K562 (cell line): ENCODE measurements around the gene MLKL. TPM values are rescaled to one million over a fixed set of nuclear protein-coding genes. Genes with fewer than 3 reads are reported as not detected.

Experiments used
- CBFB ChIP-seq: sonication (generic); formaldehyde crosslinking; IDR thresholded peaks from 2 replicates; pipeline ENCODE4 v1.4.0; 2020; ENCODE audit warnings: mild to moderate bottlenecking, missing genetic modification reagents
- E2F1 ChIP-seq: sonication (generic); formaldehyde crosslinking; IDR thresholded peaks from 2 replicates; pipeline ENCODE4 v1.8.1; 2023; ENCODE audit warnings: mild to moderate bottlenecking, missing genetic modification reagents, moderate library complexity
- ETV6 ChIP-seq, 3 experiments: fragments of 150-350 bp in 1 of 3; sonication (generic) in 1 of 3; formaldehyde crosslinking in 1 of 3; IDR thresholded peaks; 2 replicates each; pipeline versions ENCODE4 v1.6.1 to v1.8.0; 2014 to 2022; ENCODE audit warnings: borderline replicate concordance in 2 of 3, low read depth in 2 of 3, antibody characterized with exemption in 1 of 3, low read length in 1 of 3, mild to moderate bottlenecking in 1 of 3, missing genetic modification reagents in 1 of 3
- GTF3C2 ChIP-seq: IDR thresholded peaks from 3 replicates; pipeline ENCODE4 v1.6.1; 2011; ENCODE audit warnings: borderline replicate concordance, mild to moderate bottlenecking, moderate library complexity; ENCODE audit not compliant: insufficient read length; ENCODE audit errors: extremely low read depth
- NR3C1 ChIP-seq: sonication (generic); formaldehyde crosslinking; IDR thresholded peaks from 2 replicates; pipeline ENCODE4 v1.8.1; 2022; ENCODE audit warnings: missing genetic modification reagents
- SOX6 ChIP-seq: fragments of 450-650 bp; IDR thresholded peaks from 2 replicates; pipeline ENCODE4 v1.6.1; 2014; ENCODE audit warnings: mild to moderate bottlenecking
- SP2 ChIP-seq: IDR thresholded peaks from 2 replicates; pipeline ENCODE4 v1.6.1; 2011; ENCODE audit warnings: mild to moderate bottlenecking, low read depth, low read length, moderate library complexity; ENCODE audit not compliant: poor library complexity, severe bottlenecking; ENCODE audit errors: extremely low read depth
- SUPT5H ChIP-seq: fragments of 450-650 bp; IDR thresholded peaks from 2 replicates; pipeline ENCODE4 v1.6.1; 2016
- TCF3 ChIP-seq: sonication (generic); formaldehyde crosslinking; IDR thresholded peaks from 2 replicates; pipeline ENCODE4 v1.4.0; 2020; ENCODE audit warnings: mild to moderate bottlenecking, missing genetic modification reagents
- U2AF1 ChIP-seq: fragments of 200-400 bp; formaldehyde crosslinking; optimal IDR thresholded peaks from 2 replicates; pipeline ENCODE3; 2017; ENCODE audit warnings: mild to moderate bottlenecking, low read depth, low read length, moderate library complexity
- ZBTB33 ChIP-seq: sonication (generic); formaldehyde crosslinking; IDR thresholded peaks from 2 replicates; pipeline ENCODE4 v1.8.1; 2023; ENCODE audit warnings: mild to moderate bottlenecking, missing genetic modification reagents
- ZNF212 ChIP-seq: fragments of 450-650 bp; formaldehyde crosslinking; IDR thresholded peaks from 2 replicates; pipeline ENCODE4 v1.4.0; 2020; ENCODE audit warnings: mild to moderate bottlenecking
- ZNF224 ChIP-seq: sonication (generic); formaldehyde crosslinking; IDR thresholded peaks from 2 replicates; pipeline ENCODE4 v1.8.0; 2022; ENCODE audit warnings: mild to moderate bottlenecking, missing genetic modification reagents
- polyA plus RNA-seq, 8 experiments: library from polyadenylated mRNA; depleted of rRNA in 4 of 8; stranded (reverse) in 5 of 8; unstranded in 3 of 8; fragments of >200 nt; fragmentation: Nextera tagmentation in 2 of 8; fragmentation: Illumina TruSeq in 1 of 8; extraction: Ambion mirVana in 2 of 8; extraction: Trizol in 1 of 8; gene quantifications; 2 replicates each; pipeline versions ENCODE4 v1.2.1 to v1.2.3, GENCODE V29; 2011 to 2014; ENCODE audit warnings: inconsistent platforms in 1 of 8, missing spikeins in 1 of 8
- total RNA-seq, 7 experiments: library from RNA; depleted of rRNA in 6 of 7; stranded (reverse); fragments of >200 nt in 6 of 7; fragmentation: Illumina TruSeq in 2 of 7; extraction: Trizol in 2 of 7; gene quantifications; 2 replicates each; pipeline versions ENCODE4 v1.2.1 to v1.2.3, GENCODE V29; 2011 to 2021; ENCODE audit warnings: low replicate concordance in 1 of 7
- TF ChIP-seq, protein P1 (sequence below): fragments of 450-650 bp; IDR thresholded peaks from 2 replicates; pipeline ENCODE4 v1.6.1; 2016; ENCODE audit warnings: antibody characterized with exemption
- TF ChIP-seq, protein P2 (sequence below): IDR thresholded peaks from 2 replicates; pipeline ENCODE4 v1.6.1; 2016; ENCODE audit warnings: missing genetic modification characterization, missing compliant biosample characterization

Gene MLKL
- total and polyA plus RNA-seq, 9 of the 15 experiments (the other 6 are each of a cell fraction or from before 2014, with no cell fraction given) = 1.6 to 6.1 (median 4.8) TPM

GRCh38 chr16:74695450-74696422 lies 4.9 kb downstream of the MLKL start (continued):
- TF ChIP-seq, protein P1, sequence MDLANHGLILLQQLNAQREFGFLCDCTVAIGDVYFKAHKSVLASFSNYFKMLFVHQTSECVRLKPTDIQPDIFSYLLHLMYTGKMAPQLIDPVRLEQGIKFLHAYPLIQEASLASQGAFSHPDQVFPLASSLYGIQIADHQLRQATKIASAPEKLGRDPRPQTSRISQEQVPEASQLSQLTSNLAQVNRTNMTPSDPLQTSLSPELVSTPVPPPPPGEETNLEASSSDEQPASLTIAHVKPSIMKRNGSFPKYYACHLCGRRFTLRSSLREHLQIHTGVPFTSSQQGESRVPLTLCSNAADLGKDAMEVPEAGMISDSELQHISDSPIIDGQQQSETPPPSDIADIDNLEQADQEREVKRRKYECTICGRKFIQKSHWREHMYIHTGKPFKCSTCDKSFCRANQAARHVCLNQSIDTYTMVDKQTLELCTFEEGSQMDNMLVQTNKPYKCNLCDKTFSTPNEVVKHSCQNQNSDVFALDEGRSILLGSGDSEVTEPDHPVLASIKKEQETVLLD = no peak
- TF ChIP-seq SOX6 = no peak
- TF ChIP-seq GTF3C2 = no peak
- no peak for TF ChIP-seq E2F1 (CRISPR knock-in tag)
- no peak for TF ChIP-seq TCF3
- no peak for TF ChIP-seq CBFB (CRISPR knock-in tag)
- TF ChIP-seq ETV6 (IDR thresholded peaks at IDR 0.05; ENCODE audit: borderline replicate concordance in 1 of 2, low read depth in 2 of 2, low read length in 1 of 2) = no peak
- TF ChIP-seq ETV6 (CRISPR knock-in tag; IDR thresholded peaks at IDR 0.05; ENCODE audit: borderline replicate concordance) = no peak
- TF ChIP-seq SP2 = no peak
- no peak for TF ChIP-seq ZBTB33
- TF ChIP-seq SUPT5H = peak; percentile 64
- TF ChIP-seq, protein P2, sequence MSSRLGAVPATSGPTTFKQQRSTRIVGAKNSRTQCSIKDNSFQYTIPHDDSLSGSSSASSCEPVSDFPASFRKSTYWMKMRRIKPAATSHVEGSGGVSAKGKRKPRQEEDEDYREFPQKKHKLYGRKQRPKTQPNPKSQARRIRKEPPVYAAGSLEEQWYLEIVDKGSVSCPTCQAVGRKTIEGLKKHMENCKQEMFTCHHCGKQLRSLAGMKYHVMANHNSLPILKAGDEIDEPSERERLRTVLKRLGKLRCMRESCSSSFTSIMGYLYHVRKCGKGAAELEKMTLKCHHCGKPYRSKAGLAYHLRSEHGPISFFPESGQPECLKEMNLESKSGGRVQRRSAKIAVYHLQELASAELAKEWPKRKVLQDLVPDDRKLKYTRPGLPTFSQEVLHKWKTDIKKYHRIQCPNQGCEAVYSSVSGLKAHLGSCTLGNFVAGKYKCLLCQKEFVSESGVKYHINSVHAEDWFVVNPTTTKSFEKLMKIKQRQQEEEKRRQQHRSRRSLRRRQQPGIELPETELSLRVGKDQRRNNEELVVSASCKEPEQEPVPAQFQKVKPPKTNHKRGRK (tag) = no peak
- no peak for TF ChIP-seq ZNF224
- TF ChIP-seq NR3C1 (CRISPR knock-in tag) = no peak
- TF ChIP-seq U2AF1 = no peak
- no peak for TF ChIP-seq ZNF212
